Activated gamma-delta T cell (primary cell): ENCODE results near the gene LRCOL1.

Experiments
- DNase-seq: peaks from one replicate; lab custom pipeline; 2025; lab: John Stamatoyannopoulos, UW

LRCOL1 gene

DNA sequence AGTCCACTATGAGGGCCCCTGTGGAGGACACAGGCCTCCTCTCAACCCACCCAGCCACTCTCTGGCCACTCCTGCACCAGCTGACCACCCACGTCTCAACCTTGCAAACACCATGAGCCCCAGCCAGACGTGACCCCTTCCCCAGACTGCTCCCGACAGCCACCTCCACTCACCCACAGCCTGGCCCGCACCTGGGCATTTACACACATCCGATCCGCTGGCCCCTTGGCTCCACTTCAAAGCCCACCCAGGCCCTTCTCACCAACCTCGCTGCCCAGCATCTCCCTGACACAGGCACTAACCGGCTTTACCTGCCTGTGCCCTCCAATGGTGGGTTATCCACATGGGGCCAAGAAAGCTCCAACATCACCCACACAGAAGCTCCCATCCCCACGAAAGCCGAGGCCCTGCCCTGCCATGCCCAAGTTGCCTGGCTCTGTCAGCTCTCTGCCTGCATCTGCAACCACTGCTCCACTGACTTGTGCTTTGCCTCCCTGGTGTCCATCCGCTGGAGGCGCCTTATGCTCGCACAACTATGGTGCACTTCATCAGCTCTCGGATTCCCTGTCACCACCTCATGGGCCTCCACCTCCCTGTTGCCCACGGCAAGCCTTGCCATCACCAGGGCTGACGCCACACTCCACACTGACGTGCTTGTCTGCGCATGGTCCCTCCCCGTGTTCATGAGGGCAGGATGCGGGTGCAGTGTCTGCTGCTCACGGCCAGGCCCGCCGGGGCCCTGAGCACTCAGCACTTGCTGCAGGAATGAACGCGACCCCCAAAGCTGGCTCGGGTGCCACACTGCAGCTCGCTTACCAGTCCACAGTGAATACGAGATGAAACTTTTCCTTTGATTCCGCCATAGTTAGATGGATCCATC, 24.9 kb upstream of the LRCOL1 start:
- no peak for DNase-seq

DNA sequence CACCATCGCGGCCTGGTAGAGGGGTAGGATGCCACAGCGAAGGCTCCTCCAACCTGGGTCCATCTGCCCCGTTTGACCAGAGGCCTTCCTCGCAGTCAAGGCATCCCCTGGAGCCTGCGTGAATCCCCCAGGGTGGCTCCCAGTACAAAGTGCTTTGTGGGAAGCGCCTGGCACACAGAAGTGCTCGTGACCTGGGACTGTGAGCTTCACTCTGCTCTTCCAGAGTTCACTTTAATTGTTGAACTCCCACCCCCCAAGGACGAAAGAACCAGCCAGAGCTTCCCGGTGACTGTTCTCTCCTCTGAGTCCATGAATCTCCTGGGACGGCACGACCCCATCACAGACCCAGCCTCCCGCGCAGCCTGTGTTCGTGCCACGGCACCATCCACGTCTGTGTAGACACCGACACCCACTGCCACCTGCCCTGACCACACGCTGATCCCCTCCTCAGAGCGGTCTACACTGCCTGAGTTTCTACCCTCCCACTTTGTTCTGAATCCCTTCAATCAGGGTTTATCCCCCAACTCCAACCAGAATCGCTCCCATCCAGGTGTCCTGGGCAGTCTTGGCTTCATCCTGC, 24.1 kb upstream of the LRCOL1 start:
- DNase-seq: no peak

DNA sequence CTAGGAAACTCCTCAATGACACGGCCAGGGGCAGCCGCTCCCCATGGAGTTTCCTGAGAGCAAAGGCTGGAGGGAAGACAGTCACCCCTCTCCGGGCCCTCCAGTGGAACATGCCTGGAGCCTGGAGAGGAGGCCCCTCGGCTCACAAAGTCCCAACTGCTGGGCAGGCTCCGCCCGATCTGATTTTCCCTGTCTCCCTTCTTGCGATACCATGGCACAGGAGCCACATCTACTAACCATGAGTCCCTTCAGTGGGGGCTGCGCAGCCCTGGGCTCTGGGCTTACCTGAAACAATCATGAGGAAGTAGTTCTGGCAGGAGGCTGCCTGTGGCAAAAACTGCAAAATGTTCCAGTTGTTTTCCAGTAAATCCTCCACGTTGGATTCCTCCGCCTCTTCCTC, 23.5 kb upstream of the LRCOL1 start:
- DNase-seq: no peak

DNA sequence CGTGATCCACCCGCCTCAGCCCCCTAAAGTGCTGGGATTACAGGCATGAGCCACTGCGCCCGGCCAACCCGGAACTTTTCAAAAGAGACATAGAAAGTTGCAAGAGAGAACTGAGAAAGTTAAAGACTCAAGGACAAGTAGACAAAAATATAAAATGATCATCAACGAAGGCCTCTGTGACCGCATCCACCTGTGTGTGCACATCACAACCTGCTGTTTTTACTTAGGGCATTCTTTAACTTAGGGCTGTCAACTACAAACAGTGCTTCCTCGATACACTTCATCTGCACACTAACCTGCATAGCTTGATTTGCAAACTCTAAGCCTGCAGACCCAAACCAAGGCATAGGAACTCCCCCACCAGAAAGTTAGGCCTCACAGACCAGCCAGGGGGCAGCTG, 23.0 kb upstream of the LRCOL1 start:
- no peak for DNase-seq

DNA sequence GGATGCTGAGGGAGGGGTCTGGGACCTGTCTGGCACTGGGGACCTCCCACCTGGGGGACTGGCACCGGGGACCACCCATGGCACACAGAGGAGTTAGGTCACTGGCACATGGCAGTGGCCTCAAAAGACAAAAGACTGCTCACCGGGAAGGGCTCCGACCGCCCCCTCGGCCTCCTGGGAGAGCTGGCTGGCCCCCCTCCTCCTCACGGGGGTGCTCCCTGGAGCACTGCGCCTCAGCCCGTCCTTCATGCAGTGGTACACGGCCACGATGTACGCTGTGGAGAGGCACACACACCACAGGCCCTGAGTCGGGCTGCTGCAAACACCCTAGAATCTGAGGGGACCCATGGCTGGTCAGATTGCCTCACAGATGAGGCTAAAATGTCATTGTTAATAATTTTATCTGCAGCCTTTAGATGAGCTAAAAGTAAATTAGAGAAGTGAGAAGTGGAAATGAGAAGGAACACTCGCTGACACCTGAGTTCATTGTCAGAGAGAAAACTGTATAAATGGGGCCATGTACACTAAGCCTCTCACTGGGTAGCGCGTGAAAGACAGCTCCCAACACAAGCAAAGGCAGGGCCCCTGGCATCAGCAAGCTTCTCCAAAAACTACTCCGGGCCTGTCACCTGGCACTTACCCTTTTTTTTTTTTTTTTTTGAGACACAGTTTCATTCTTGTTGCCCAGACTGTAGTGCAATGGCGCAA, 22.3 kb upstream of the LRCOL1 start:
- no peak for DNase-seq

DNA sequence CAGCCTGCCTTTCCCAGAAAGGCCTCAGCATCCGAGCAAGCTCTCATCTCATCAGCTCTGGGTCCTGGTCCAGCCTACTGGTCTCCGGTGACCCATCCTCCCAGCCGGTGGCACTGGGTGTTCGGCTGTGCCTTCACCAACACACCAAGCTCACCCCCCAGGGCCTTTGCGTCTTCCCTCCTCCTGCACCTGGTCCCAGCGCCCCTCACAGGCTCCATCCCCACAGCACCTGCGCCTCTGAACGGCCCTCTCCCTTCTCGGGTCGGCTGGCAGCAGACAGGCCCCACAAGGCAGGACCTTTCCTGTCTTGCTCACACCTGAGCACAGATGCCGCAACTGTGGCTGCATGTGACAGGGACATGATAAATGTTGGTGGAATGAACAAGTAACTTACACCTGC, 21.3 kb upstream of the LRCOL1 start:
- DNase-seq: no peak

DNA sequence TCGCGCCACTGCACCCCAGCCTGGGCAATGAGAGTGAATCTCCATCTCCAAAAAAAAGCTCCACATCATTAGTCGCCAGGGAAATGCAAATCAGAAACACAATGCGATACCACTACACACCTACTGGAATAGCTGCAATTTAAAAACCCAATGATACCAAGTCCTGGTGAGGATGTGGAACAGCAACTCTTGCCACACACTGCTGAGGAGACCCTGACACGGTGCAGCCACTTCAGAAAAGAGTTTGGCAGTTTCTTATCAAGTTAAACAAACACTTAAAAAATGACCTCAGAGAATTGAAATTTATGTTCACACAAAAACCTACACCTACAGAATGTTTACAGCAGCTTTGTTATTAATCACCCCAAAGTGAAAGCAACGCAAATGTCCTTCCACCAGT, 20.3 kb upstream of the LRCOL1 start:
- DNase-seq: no peak

DNA sequence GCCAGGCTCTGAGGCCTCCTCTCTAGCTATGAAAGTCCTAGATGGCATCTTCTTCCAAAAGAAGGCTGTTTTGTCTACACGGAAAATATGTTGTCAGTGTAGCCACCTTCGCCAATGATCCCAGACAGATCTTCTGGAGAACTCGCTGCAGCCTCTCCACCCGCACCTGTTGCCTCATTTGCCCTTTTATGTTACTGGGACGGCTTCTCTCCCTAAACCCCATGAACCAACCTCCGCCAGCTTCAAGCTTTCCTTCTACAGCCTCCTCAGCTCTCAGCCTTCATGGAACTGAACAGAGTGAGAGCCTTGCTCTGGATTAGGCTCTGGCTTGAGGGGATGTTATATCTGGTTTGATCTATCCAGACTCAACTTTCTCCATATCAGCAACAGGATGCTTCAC, 18.9 kb upstream of the LRCOL1 start:
- DNase-seq: no peak

DNA sequence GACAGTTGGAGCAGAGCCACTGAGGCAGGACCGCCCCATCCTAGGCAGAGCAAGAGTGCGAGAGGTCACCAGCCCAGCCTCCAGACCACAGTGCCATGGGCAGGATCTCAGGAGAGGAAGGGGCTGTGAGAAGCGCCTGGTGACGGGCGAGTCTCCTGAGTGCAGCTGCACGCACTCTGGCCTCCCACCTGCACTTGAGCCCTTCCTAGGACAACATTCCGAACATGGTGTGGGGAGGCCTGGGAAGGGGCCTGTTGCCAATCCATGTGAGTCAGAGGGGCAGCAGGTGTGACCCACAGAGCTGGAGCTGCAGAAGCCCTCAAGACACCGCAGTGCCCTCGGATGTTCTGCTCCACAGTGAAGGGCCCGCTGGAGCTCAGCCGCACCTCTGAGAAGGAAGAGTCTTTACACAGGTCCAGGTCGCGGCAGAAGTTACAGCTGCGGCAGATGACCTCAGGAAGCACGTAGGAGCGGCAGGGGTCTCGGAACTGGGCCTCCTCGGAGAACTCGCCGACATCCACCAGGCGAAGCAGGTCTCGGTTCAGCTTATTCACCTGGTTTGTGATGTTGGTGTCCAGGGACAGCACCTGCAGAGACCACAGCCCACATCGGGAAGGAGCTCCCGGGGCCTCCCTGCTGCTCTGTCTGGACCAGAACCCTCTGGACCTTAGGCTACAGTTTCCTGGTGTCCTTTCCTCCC, 15.5 kb upstream of the LRCOL1 start:
- DNase-seq: no peak

DNA sequence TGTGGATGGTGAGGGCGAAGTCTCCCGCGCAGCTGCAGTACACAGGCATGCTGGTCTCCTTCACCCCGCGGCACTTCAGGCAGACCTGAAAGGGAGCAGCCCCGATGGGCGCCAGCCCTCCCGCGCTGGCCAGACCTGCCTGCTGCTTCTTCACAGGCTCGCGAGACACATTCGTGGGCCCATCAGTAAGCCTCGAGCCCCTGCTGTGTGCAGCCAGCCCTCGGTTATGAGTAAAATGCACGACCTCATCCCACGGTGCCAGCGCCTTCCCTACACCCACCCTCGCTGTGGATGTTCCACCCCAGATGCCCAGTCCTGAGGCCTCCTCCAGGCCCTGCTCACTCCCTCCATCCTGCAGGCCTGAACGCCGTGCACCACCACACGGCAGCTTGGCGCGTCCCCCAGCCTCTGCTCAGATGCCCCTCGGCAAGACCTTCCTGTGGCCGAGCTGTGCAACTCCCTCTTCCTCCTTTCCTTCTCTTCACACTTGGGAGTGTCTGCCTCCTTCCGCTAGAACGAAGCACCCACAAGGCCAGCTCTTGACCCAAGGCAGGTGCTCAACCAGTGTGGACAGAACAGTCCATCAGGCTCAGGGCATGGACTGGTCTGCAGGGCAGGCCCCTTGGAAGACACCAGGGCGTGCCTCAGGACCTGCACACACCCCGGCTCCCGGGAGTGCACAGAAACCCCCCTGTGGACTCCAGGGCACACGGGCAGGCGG, 14.7 kb upstream of the LRCOL1 start:
- DNase-seq: no peak

DNA sequence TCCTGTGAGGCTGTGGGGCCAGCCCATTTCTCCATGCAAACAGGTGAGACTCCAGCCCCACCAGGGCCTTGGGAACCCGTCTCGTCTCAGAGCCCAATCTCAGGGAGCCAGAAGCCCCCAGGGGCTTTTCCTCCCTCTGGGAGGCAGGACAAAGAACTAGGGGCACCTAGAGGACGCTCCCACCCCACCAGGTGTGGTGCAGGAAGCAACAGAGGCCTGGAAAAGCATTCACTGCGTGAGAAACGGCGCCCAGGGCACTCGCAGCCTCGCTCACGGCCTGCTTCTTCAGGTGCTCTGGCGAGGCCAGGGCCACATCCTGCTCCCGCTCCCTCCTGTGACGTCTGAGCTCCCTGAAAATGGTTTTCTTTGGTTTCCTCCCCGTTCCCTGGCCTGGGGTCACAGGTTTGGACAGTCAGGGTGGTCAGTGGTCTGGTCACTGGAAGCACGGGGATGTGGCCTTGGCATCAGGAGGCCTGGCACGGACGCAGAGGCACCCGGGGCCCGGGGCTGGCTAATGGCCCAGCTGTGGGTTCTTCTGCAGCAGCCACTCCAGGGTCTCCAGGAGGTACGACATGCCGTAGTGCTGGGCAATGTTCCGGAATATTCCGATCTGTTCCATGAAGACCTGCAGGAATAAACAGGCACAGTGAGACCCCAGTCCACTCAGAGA, 13.9 kb upstream of the LRCOL1 start:
- no peak for DNase-seq

DNA sequence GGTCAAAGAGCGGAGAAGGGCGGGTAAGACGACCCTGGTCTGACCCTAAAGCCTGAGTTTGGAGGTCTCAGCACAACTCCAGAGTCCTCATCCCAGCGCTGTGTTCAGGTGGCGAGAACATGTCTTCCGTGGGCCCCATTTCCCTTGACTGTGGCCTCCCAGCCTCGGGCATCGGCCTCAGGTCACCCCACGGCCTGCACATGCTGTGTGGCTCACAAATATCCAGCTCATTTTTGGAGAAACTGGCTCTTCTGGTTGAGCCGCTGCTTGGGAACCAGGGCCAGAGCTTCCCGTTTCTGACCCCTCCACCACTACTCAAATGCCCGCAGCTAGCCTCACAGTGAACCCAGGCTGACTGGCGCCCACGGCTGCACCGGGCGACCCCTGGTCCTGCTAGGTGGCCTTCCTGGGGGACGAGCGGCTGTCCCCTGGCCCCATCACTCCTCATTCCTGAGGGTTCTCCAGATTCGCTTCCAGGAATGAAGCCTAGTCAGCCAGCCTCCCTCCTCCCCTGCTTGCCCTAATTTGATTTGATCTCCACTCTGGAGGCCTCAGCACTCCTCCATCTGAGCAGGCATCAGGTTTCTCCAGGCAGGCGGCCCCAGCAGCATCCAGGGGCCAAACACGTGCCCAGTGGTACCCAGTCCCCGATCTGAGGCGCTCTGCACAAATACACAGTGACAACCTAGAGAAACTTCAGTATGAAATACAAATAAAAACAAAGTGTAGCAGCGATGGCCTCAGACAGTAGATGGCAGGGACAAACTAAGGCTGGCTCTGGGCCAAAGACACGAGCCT, 12.9 kb upstream of the LRCOL1 start:
- DNase-seq: no peak

DNA sequence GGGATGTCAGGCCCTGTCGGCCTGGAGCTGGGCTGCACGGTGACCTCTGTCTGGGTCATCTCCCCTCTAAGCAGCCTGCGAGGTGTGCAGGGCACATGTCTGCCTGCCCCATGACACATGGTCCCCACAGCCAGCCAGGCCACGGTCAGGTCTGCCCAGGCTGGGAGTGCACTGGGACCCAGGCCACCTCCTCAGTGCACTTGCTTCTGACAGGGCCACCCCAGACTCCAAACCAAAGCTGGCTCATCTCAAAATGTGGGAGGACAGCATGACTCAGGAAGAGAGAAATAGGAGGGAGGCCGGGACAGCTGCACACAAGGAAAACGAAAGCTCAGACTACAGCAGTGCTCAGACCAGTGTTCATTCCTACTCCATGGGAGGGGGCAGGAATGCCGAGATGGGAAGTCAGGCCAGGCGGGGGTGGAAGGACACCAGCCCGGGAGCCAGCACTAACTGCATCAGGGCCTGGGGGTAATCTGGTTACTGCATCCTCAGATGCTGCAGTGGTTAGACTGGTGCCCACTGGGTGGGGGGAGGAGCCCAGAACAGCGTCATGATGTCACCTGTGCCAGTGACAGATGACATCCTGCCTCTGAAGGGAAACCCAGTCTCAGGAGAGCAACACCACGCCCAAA, 12.2 kb upstream of the LRCOL1 start:
- DNase-seq: no peak

DNA sequence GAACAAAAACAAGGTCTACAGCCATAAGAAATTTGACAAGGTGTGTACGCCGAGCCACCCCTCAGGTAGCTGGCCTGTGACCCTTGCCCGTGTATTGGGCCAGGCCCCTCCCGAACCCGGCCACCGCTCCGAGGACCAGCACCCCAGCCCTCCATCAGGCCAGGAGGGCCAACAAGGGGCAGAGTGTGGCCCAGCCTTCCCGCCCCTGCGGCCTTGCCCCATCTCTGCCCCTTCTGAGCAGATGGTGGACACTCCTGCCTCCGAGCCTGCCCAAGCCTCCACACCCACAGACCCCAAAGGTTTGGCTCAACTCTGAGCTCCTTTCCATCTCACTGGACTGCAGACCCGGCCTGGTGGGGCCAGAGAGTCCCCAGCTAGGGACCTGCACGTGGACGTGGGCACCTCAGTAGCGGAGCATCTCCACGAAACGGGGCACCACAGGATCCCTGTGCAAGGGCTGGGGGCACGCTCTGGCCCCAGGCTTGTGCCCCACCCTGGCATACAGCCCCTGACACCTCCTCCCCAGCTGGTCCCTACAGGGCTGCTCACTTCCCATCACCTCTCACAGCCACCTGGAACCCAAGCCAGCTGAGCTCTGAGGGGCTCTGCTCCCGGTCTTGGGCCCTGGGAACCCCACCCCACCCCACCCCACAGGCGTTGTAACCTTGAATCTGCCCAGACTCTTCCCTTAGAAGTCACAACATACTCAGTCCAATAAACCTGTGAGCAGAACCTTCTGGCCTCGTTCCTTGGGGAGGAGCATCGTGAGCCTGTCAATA, 11.5 kb upstream of the LRCOL1 start:
- DNase-seq: no peak

DNA sequence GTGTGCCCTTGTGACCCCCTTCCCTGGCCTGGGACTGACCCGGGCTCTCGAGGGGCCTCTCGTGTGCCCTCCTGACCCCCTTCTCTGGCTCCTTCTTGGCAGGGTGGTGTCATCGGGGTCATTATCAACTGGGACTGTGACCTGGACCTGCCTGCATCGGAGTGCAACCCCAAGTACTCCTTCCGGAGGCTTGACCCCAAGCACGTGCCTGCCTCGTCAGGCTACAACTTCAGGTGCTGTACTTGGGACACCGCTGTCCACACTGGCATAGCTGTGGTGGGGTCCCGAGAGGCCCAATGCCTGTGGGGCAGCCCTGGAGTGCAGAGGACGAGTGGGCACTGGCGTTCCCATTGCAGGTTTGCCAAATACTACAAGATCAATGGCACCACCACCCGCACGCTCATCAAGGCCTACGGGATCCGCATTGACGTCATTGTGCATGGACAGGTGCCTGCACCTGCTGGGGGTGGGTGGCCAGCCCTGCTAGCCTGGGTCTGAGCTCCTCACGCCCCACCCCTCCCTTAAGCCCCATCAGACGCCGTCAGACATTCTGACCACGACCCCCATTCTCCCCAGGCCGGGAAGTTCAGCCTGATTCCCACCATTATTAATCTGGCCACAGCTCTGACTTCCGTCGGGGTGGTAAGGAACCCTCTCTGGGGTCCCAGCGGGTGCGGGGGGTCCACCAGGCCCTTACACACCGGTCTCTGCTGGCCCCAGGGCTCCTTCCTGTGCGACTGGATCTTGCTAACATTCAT, 10.7 kb upstream of the LRCOL1 start:
- DNase-seq: no peak

DNA sequence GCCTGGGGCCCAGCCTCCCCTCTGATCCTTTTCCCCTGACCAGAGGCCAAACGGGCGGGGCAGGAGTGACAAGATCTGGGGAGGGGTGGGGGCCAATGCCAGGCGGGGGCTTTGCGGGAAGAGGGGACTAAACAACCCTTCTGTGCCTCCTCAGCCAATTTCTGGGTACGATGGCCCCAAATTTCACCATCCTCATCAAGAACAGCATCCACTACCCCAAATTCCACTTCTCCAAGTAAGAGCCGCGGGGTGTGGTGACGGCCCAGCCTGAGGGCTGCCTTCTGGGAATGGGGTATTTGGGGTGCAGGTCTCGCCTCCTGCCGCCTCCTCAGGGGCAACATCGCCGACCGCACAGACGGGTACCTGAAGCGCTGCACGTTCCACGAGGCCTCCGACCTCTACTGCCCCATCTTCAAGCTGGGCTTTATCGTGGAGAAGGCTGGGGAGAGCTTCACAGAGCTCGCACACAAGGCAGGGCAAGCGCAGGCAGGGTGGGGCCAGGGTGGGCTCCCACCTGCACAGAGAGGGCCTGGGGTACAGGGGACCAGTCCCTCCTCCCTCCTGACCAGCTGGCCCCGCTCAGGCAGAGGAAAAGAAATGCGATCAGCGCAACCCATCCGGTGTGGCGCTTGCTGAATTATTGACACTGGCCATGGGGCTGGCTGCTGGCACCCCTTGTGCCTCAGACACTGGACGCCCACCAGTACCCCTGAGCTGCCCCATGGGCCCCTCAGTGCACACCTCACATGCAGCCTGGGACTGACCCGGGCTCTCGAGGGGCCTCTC, 9.9 kb upstream of the LRCOL1 start:
- DNase-seq: no peak

DNA sequence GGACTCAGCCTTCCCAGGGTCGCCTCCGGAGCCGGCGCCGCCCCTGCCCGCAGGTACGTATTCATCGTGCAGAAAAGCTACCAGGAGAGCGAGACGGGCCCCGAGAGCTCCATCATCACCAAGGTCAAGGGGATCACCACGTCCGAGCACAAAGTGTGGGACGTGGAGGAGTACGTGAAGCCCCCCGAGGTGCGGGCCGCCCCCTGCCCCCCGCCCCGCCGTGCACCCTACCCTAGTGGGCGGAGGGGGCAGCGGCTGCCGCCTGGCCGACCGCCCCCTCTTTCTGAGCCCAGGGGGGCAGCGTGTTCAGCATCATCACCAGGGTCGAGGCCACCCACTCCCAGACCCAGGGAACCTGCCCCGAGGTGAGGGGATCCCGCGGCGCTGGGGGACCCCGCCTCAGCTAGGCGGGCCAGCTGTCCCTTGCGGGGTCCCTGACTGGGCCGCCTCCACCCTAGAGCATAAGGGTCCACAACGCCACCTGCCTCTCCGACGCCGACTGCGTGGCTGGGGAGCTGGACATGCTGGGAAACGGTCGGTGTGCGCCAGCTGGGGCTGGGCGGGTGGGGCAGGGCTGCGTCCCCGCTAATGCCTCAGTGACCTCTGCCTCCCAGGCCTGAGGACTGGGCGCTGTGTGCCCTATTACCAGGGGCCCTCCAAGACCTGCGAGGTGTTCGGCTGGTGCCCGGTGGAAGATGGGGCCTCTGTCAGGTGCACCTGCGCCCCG, 9.2 kb upstream of the LRCOL1 start:
- no peak for DNase-seq
